Lung (tissue), 12 donors: ENCODE results near the gene ATP2B2. TPM values are rescaled to one million over a fixed set of nuclear protein-coding genes. Genes with fewer than 3 reads are reported as not detected.
A peak's percentile ranks its signal among the peaks of the same experiment; 100 is the strongest.

Experiments used
- ATAC-seq: fragments of 200-7000 bp; cut with Tn5 transposase; one replicate; pipeline ENCODE4 v1.9.1; 2020; ENCODE audit warnings: moderate number of reproducible peaks; ENCODE audit not compliant: insufficient read depth, low FRiP score
- DNase-seq, 3 donors: peaks; one replicate each; pipeline ENCODE4 v3.0.0-alpha.2; 2013 to 2017
- H3K27ac ChIP-seq, 2 donors: one replicate each; pipeline ENCODE4 v1.5.1; 2013; ENCODE audit warnings: mild to moderate bottlenecking in 2 of 2, moderate library complexity in 2 of 2, control low read depth in 1 of 2, inconsistent platforms in 1 of 2, low read depth in 1 of 2, low read length in 1 of 2
- H3K27me3 ChIP-seq, 3 donors: one replicate each; pipeline ENCODE4 v1.5.1; 2013; ENCODE audit warnings: low read length in 2 of 3; ENCODE audit not compliant: control insufficient read depth in 3 of 3, insufficient read depth in 3 of 3
- H3K36me3 ChIP-seq, 4 donors: one replicate each; pipeline ENCODE4 v1.5.1; 2013; ENCODE audit warnings: low read length in 4 of 4, mild to moderate bottlenecking in 1 of 4, moderate library complexity in 1 of 4; ENCODE audit not compliant: control insufficient read depth in 4 of 4, insufficient read depth in 4 of 4
- H3K4me1 ChIP-seq, 5 donors: one replicate each; pipeline ENCODE4 v1.5.1; 2013; ENCODE audit warnings: low read length in 5 of 5, mild to moderate bottlenecking in 2 of 5, moderate library complexity in 1 of 5; ENCODE audit not compliant: control insufficient read depth in 5 of 5, insufficient read depth in 5 of 5
- H3K4me3 ChIP-seq: one replicate; pipeline ENCODE4 v1.5.1; 2013; ENCODE audit warnings: mild to moderate bottlenecking, control low read depth, moderate library complexity
- H3K9ac ChIP-seq, 2 donors: one replicate each; pipeline ENCODE4 v1.5.1; 2013; ENCODE audit warnings: low read length in 2 of 2, control low read depth in 1 of 2; ENCODE audit not compliant: insufficient read depth in 1 of 2
- H3K9me3 ChIP-seq, 4 donors: one replicate each; pipeline ENCODE4 v1.5.1; 2013; ENCODE audit warnings: low read length in 3 of 4, mild to moderate bottlenecking in 1 of 4, moderate library complexity in 1 of 4; ENCODE audit not compliant: control insufficient read depth in 4 of 4, insufficient read depth in 3 of 4
- CTCF ChIP-seq: IDR thresholded peaks from 2 replicates; pipeline ENCODE4 v1.5.1; 2012; ENCODE audit warnings: mild to moderate bottlenecking; ENCODE audit errors: control extremely low read depth, extremely low read depth
- WGBS, 2 donors: extraction: QIAGEN DNeasy Blood & Tissue Kit; methylation state at CpG; one replicate each; pipeline ENCODE4 v1.1.7; 2013; 5-methylcytosine and 5-hydroxymethylcytosine counted together
- polyA plus RNA-seq, 2 donors: library from polyadenylated mRNA; stranded (reverse); fragments of 200-250 nt; gene quantifications; one replicate each; pipeline ENCODE4 v1.2.1, GENCODE V29; 2013
- total RNA-seq, 2 donors: library from RNA; depleted of rRNA in 1 of 2; stranded (reverse); fragments of >200 nt in 1 of 2; gene quantifications; one replicate each; pipeline ENCODE4 v1.2.1, GENCODE V29; 2014 to 2021
- donor health status: control.
- donor health status: control.
- donor health status: Bipolar disorder and iron deficiency.
- donor health status: healthy.
- donor health status: DM: yes; HTN: yes; CAD: no.

Gene ATP2B2
- total and polyA plus RNA-seq, 4 donors: 0.06 TPM; not detected in 3

GRCh38 chr3:10311710-10312109 lies 193.7 kb downstream of the ATP2B2 start:
- no peak for ATAC-seq
- H3K9ac ChIP-seq: no peak overlapping the region

GRCh38 chr3:10310578-10310977 lies 194.8 kb downstream of the ATP2B2 start:
- no peak for TF ChIP-seq CTCF

More at GRCh38 chr3:10311710-10312109, 193.7 kb downstream of the ATP2B2 start:
- no peak overlapping the region for H3K27ac ChIP-seq
- no peak overlapping the region for H3K4me3 ChIP-seq
- no peak for TF ChIP-seq CTCF
- H3K27me3 ChIP-seq: no peaks in the 10 kb centered on the region
- H3K4me1 ChIP-seq: peaks cover 0 to 1% (median 0%) of the 10 kb centered on the region in 5 donors
- 93 to 95% methylated on average over 13 of the region's 13 CpGs for WGBS, 2 donors
- no peaks in the 10 kb centered on the region for H3K9me3 ChIP-seq
- H3K36me3 ChIP-seq: peaks cover 21 to 46% (median 37%) of the 10 kb centered on the region in 4 donors
- DNase-seq: no peak

GRCh38 chr3:10309736-10310135 lies 195.7 kb downstream of the ATP2B2 start:
- H3K9ac ChIP-seq: no peak overlapping the region
- no peak overlapping the region for H3K27ac ChIP-seq
- H3K27me3 ChIP-seq: no peaks in the 10 kb centered on the region
- DNase-seq (peak in 1 of 3 donors; percentile 40), ATAC-seq (no peak)
- WGBS, 2 donors: 57 to 61% methylated on average over 4 of the region's 4 CpGs
- TF ChIP-seq CTCF: no peak
- H3K4me3 ChIP-seq: no peak overlapping the region
- peaks cover 34 to 42% (median 39%) of the 10 kb centered on the region in 4 donors for H3K36me3 ChIP-seq
- H3K9me3 ChIP-seq: no peaks in the 10 kb centered on the region
- peaks cover 0 to 1% (median 0%) of the 10 kb centered on the region in 5 donors for H3K4me1 ChIP-seq

More at GRCh38 chr3:10310578-10310977, 194.8 kb downstream of the ATP2B2 start:
- Histone ChIP-seq H3K27ac (no peak overlapping the region), H3K27me3 (no peaks in the 10 kb centered on the region), H3K36me3 (peaks cover 29 to 41% (median 35%) of the 10 kb centered on the region in 4 donors), H3K4me1 (peaks cover 0 to 1% (median 0%) of the 10 kb centered on the region in 5 donors), H3K9me3 (no peaks in the 10 kb centered on the region), H3K4me3 (no peak overlapping the region), H3K9ac (no peak overlapping the region)
- ATAC-seq (no peak), DNase-seq (no peak)
- 71 to 87% methylated on average over 2 of the region's 2 CpGs for WGBS, 2 donors

GRCh38 chr3:10308678-10309077 lies 196.7 kb downstream of the ATP2B2 start:
- Histone ChIP-seq H3K9me3 (no peaks in the 10 kb centered on the region), H3K4me1 (peaks cover 0 to 1% (median 0%) of the 10 kb centered on the region in 5 donors), H3K27ac (no peak overlapping the region), H3K4me3 (no peak overlapping the region), H3K9ac (no peak overlapping the region), H3K36me3 (peaks cover 34 to 48% (median 40%) of the 10 kb centered on the region in 4 donors), H3K27me3 (no peaks in the 10 kb centered on the region)
- ATAC-seq: no peak
- 97% methylated on average over 7 of the region's 7 CpGs for WGBS, 2 donors
- DNase-seq: no peak
- no peak for TF ChIP-seq CTCF
